RCC 7860 (cell line): Measurements from ENCODE around the gene PRR16.

Source experiments
- DNase-seq: peaks from one replicate; pipeline ENCODE4 v3.0.0-alpha.2; 2015; ENCODE audit warnings: low spot score
- FAIRE-seq: peaks from 2 replicates; lab custom pipeline; 2012; peaks lifted over from hg19 to GRCh38; lab: Jason Lieb, UNC

PRR16 gene

GRCh38 chr5:120461251-120461650 is 2.8 kb upstream of the PRR16 start:
- FAIRE-seq (no peak), DNase-seq (no peak)

GRCh38 chr5:120463006-120463680 is 957 bp upstream of the PRR16 start:
- DNase-seq (no peak), FAIRE-seq (no peak)

- DNase-seq (no peak), FAIRE-seq (no peak)
These were observed 731 bp downstream of the PRR16 start for GRCh38 chr5:120464627-120465435.

GRCh38 chr5:120465436-120465961 is 1.4 kb downstream of the PRR16 start:
- FAIRE-seq (no peak), DNase-seq (no peak)

- DNase-seq (no peak), FAIRE-seq (no peak)
These were observed 2.4 kb downstream of the PRR16 start for GRCh38 chr5:120466341-120467006.

- no peak for FAIRE-seq
- DNase-seq, result no peak
These were observed 7.9 kb downstream of the PRR16 start for GRCh38 chr5:120471971-120472370.

GRCh38 chr5:120472911-120473310 is 8.8 kb downstream of the PRR16 start:
- no peak for FAIRE-seq

GRCh38 chr5:120473332-120473731 is 9.2 kb downstream of the PRR16 start:
- no peak for DNase-seq
- no peak for FAIRE-seq

More at GRCh38 chr5:120472911-120473310, 8.8 kb downstream of the PRR16 start:
- DNase-seq, result no peak

- no peak for DNase-seq
- FAIRE-seq, result no peak
These were observed 12.0 kb downstream of the PRR16 start for GRCh38 chr5:120476063-120476462.

- no peak for DNase-seq
- FAIRE-seq, result no peak
These were observed 15.0 kb downstream of the PRR16 start for GRCh38 chr5:120479066-120479465.

- FAIRE-seq (no peak), DNase-seq (no peak)
These were observed 35.9 kb downstream of the PRR16 start for GRCh38 chr5:120499876-120500563.

GRCh38 chr5:120502531-120502930 is 38.4 kb downstream of the PRR16 start:
- no peak for FAIRE-seq
- DNase-seq, result no peak

GRCh38 chr5:120503341-120503740 is 39.2 kb downstream of the PRR16 start:
- DNase-seq (no peak), FAIRE-seq (no peak)

- DNase-seq, result no peak
- FAIRE-seq, result no peak
These were observed 40.0 kb downstream of the PRR16 start for GRCh38 chr5:120504057-120504456.

- DNase-seq (no peak), FAIRE-seq (no peak)
These were observed 43.1 kb downstream of the PRR16 start for GRCh38 chr5:120507197-120507596.

- FAIRE-seq, result no peak
- no peak for DNase-seq
These were observed 43.8 kb downstream of the PRR16 start for GRCh38 chr5:120507800-120508463.

- no peak for DNase-seq
- no peak for FAIRE-seq
These were observed 45.0 kb downstream of the PRR16 start for GRCh38 chr5:120509053-120509452.

- no peak for DNase-seq
- FAIRE-seq, result no peak
These were observed 46.1 kb downstream of the PRR16 start for GRCh38 chr5:120510098-120510637.

- DNase-seq (no peak), FAIRE-seq (no peak)
These were observed 47.0 kb downstream of the PRR16 start for GRCh38 chr5:120510994-120511686.

GRCh38 chr5:120512068-120512467 is 48.0 kb downstream of the PRR16 start:
- FAIRE-seq, result no peak
- DNase-seq, result no peak
